Choroid plexus epithelial cell (primary cell): Measurements from ENCODE around the gene PRR23E.

ENCODE experiments used
- DNase-seq: peaks from one replicate; pipeline ENCODE4 v3.0.0-alpha.2; 2010; ENCODE audit warnings: low read depth
- H3K4me3 ChIP-seq: 2 replicates; pipeline ENCODE4 v1.5.1; 2011; ENCODE audit warnings: low read depth, mild to moderate bottlenecking, control low read depth, low read length, moderate library complexity
- CTCF ChIP-seq: conservative IDR thresholded peaks from 2 replicates; pipeline ENCODE4 v1.5.1; 2011; ENCODE audit warnings: low read depth, mild to moderate bottlenecking, control low read depth, inconsistent platforms, low read length, moderate library complexity

The PRR23E gene

DNA sequence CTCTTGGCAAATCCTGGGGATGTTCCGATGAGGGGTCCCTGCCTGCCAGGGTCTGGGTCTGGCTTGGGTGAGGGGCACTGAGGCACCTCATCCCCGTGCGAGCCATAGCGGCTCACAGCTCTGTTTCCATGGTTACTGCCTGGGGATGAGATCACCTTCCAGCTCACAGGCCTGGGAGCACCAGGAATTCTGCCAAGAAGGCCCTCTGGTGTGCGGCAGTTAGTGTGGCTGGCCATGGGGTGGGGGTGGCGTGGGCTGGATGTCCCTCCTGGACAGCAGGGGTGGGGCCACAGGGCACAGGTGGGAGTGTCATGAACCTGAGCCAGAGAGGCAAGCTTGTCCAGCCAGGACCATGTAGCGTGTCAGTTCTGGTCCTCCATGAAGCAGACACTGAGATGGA lies 22.1 kb upstream of the PRR23E start:
- peak; percentile 24 for DNase-seq
- H3K4me3 ChIP-seq, result no peak overlapping the region
- no peak for TF ChIP-seq CTCF

- TF ChIP-seq CTCF, result no peak
- no peak overlapping the region for H3K4me3 ChIP-seq
- DNase-seq, result no peak
These were observed 21.6 kb upstream of the PRR23E start for GRCh38 chr3:127171320-127171719.

DNA sequence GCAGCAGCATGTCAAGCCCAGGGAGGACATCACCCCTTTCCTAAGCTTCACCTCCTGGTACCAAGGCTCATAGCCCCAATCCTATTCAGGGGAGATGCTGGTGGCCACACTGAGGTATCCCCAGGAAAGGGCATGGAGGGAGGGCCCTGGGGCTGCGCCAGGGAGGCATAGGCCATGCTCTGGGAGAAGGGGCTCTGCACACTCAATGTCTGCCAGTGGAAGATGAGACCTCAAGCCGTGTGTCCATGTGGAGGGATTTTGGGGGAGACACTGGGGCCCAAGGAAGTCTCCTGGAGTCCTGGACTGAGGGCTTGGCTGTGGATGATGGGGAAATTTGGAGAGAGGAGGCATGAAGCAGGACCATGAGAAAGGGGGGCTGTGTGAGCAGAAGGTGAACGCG lies 21.2 kb upstream of the PRR23E start:
- TF ChIP-seq CTCF, result no peak
- H3K4me3 ChIP-seq, result no peak overlapping the region
- DNase-seq, result no peak

DNA sequence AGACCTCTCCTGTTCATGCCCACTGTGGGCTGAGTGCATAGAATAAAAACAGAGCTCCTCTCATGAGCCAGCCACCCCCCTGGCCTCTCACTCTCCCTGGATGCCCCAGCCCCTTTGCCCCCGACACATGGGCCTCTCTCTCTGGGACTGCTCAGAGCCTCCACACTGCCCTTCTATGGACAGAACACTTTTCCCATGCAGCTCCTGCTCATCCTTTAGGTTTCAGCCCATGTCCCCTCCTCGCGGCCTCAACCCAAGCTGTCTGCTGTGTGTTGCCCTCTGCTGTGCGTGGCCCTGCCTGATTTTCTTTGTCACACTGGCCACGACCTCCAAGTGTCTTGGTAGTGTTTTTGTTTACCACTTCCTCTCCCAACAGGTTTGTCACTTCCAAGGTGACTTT lies 20.7 kb upstream of the PRR23E start:
- no peak for TF ChIP-seq CTCF
- DNase-seq, result no peak
- no peak overlapping the region for H3K4me3 ChIP-seq

GRCh38 chr3:127172781-127173515 lies 20.0 kb upstream of the PRR23E start:
- peak; percentile 45 for DNase-seq
- H3K4me3 ChIP-seq, result no peak overlapping the region
- TF ChIP-seq CTCF, result no peak

- DNase-seq, result no peak
- H3K4me3 ChIP-seq, result no peak overlapping the region
- no peak for TF ChIP-seq CTCF
These were observed 19.3 kb upstream of the PRR23E start for GRCh38 chr3:127173516-127174166.

- no peak overlapping the region for H3K4me3 ChIP-seq
- no peak for DNase-seq
- no peak for TF ChIP-seq CTCF
These were observed 18.6 kb upstream of the PRR23E start for GRCh38 chr3:127174284-127174683.
